GM21576 (cell line): ENCODE data around the gene UTP14A.
A peak's percentile ranks its signal among the peaks of the same experiment; 100 is the strongest.
"Not testable (repeated sequence)": the region's sequence is repeated elsewhere in the genome, so short reads cannot be mapped to it uniquely, and the experiment has no call there.

ENCODE experiments used
- ATAC-seq: cut with Tn5 transposase; IDR thresholded peaks from one replicate; pipeline ENCODE4 v1.9.1; 2021; ENCODE audit warnings: mild to moderate bottlenecking, moderate library complexity; ENCODE audit not compliant: unreplicated experiment

UTP14A gene, protein sequence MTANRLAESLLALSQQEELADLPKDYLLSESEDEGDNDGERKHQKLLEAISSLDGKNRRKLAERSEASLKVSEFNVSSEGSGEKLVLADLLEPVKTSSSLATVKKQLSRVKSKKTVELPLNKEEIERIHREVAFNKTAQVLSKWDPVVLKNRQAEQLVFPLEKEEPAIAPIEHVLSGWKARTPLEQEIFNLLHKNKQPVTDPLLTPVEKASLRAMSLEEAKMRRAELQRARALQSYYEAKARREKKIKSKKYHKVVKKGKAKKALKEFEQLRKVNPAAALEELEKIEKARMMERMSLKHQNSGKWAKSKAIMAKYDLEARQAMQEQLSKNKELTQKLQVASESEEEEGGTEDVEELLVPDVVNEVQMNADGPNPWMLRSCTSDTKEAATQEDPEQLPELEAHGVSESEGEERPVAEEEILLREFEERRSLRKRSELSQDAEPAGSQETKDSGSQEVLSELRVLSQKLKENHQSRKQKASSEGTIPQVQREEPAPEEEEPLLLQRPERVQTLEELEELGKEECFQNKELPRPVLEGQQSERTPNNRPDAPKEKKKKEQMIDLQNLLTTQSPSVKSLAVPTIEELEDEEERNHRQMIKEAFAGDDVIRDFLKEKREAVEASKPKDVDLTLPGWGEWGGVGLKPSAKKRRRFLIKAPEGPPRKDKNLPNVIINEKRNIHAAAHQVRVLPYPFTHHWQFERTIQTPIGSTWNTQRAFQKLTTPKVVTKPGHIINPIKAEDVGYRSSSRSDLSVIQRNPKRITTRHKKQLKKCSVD

DNA sequence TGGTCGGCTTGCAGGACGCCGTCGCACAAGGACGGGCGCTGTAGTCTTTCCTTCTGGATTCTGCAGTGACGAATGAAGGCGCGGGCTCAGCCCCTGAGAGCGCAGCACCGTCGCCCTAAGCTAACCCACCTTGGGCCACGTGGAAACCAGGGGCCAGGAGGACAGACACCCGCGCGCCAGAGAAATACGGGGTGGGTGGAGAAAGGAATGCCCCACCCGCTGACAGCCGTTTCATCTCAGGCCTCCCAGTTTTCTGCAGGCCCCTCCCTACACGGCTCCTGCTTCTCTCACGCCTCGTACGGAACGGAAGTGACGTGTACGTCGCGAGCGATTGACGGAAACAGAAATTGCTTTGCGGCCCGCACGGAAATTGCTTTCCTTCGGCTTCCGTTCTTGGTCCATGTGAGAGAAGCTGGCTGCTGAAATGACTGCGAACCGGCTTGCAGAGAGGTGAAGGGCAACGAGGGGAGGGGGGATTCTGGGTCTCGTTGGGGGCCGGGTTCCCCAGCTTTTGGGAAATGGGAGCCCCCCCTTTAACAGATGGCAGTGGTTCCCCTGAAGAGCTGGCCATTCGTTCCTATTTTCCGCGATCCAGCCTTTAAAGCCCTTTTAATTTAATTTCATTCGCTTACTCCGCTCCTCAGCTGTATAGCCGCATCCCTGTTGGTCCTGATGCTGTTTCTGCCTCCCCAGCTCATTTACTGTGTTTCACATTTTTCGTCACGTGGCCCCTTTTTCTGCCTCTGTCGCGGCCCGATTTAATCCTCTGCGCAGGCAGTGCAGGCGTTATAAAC lies at the start of gene UTP14A:
UTP14A (plus strand) TSS at position 378 of the 794 bp plus-strand sequence; CDS start at position 425, 47 bp downstream.
- ATAC-seq = peak; percentile 98

DNA sequence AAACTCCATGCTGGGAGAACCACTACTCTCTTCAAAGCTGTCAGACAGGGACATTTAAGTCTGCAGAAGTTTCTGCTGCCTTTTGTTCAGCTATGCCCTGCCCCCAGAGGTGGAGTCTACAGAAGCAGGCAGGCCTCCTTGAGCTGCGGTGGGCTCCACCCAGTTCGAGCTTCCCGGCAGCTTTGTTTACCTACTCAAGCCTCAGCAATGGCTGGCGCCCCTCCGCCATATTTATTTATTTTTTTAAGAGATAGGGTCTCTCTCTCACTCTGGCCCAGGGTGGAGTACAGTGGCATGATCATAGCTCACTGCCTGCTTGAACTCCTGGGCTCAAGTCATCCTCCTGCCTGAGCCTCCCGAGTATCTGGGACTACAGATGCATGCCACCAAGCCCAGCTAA lies 46.8 kb upstream of the UTP14A start:
- not testable (repeated sequence) for ATAC-seq

DNA sequence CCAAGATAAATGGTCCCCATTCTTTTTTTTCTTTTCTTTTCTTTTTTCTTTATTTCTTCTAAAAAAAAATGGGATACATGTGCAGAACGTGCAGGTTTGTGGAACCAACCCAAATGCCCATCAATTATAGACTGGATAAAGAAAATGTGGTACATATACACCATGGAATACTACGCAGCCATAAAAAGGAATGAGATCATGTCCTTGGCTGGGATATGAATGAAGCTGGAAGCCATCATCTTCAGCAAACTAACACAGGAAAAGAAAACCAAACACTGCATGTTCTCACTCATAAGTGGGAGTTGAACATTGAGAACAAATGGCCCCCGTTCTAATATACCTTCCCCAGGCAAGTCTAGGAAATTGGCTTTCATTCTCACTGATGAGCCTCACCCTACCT lies 39.6 kb upstream of the UTP14A start:
- not testable (repeated sequence) for ATAC-seq

DNA sequence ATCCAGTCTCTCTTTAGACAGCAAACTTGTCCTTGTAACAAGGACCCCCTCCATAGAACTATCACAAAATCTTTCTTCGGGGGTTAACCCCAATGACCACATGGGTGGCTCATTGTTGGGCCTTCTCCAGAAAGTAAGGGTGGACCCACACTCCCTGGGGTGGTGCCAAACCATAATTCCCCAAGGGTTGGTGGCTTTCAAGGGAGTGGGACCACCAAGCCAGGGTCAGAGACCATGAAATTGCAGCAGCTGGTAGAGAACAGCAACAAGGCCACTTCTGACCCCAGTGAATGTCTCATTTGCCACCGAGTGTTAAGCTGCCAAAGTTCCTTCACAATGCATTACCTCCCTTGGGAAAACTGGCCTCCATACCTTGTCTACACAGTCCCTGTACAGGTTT lies 33.4 kb upstream of the UTP14A start:
- ATAC-seq = no peak

DNA sequence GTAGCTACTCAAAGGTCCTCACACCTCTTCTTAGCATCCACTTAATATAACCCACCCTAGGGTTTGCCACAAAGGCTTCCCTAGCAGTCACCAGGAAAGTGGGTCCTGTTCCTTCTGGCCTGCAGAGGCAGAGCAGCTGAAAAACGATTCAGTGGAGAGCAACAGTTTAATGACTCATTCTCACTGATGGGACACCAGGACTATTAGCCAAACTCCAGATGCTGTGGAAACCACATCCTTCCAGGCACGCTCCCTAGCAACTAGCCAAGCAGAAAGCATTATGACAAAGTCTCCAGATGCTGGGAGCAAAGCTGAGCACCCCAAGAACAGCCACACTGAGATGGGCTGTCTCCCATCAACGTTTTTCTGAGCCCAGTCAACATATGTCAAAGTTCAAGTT lies 30.3 kb upstream of the UTP14A start:
- ATAC-seq = no peak

DNA sequence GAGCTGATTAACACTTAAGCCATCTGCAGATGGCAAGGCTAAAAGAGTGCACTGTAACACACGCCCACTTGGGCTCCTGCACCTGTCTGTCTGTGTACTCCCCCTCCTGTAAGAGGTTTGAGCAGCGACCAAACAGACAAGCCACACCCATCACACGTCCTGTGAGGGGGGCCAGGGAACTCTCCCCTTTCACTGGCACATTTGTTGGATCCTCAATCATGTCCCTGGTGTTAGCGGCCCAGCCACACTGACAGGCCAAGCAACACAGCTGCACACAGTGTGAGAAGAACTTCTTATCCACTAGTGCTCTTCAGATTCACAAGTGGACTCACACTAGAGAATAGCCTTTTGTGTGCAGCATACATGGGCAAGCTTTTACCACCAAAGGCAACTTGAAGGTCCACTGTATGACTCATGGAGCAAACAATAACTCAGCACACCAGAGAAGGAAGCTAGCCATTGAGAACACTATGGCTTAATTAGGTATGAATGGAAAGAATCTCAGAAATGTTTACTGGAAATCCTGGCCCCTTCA lies 29.1 kb upstream of the UTP14A start:
- no peak for ATAC-seq

DNA sequence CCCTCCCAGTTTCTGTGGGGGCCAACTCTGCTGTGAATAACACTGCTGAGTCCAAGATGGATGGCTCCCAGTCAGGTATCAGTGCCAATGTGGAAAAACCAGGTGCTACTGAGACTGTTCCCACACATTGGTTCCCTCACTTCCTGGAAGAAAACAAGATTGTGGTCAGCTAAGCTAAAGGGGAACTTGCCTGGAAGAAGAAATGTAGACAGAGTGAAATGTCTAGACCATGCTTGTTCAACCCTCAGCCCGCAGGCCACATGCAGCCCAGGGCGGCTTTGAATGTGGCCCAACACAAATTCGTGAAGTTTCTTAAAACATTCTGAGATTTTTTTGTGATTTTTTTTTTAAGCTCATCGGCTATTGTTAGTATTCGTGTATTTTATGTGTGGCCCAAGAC lies 28.6 kb upstream of the UTP14A start:
- ATAC-seq = no peak

DNA sequence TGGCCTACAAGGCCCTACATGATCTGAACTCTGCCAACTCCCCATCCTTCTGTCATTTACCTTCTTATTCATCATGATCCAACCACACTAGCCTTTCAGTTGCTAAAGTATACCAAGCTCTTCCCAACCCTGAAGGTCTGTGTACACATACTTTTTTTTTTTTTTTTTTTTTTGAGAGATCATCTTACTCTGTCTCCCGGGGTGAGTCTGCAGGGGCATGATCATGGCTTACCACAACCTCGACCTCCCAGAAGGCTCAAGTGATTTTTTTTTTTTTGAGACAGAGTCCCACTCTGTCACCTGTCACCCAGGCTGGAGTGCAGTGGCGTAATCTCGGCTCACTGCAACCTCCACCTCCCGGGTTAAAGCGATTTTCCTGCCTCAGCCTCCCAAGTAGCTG lies 5.9 kb upstream of the UTP14A start:
- ATAC-seq = no peak

DNA sequence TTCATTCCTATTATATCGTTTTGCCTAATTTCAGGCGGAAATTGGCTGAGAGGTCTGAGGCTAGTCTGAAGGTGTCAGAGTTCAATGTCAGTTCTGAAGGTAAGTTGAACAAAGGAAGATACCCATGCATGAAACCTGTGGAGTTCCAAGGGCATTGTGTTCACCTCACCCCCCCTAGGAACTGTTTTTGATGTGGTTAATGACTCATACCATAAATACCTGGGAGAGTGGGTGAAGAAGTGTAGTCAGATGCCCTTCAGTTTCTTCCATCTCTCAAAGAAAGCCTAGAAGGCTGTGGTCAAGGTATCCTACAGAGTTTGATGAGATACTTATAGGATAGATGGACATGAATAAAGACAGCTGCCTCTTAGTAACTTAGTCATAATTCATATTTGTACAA lies 2.7 kb downstream of the UTP14A start:
- ATAC-seq = no peak

DNA sequence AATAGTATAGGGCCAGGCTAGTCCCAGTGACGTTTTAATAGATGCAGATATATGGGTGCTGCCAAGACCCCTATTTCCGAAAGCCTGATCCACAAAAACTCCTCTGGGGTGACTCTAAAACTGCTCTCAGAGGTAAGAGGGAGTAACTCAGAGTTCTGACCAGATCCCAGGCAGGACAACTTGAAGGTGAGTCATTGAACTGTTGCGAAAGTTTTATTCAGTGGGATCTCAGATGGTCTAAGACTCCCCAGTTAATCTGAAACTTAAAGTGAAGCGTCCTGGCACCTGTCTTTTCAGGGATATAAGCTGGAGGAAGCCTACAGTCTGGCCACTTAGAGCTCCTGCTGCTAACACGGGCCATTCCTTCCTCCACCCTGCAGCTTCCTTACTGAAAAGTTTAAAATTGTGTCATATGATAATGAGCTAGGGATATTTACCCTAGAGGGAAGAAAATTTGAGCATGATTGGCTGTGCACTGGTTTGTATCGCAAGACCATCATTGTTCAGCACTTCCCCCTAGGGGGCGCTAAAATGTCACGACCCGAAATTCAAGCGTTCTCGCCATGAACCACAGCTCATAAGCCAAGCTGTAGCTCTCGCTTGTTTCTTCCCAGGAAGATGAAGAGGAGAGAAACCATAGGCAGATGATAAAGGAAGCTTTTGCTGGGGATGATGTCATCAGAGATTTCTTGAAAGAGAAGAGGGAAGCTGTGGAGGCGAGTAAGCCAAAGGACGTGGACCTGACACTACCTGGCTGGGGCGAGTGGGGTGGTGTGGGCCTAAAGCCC lies 19.5 kb downstream of the UTP14A start:
- no peak for ATAC-seq

DNA sequence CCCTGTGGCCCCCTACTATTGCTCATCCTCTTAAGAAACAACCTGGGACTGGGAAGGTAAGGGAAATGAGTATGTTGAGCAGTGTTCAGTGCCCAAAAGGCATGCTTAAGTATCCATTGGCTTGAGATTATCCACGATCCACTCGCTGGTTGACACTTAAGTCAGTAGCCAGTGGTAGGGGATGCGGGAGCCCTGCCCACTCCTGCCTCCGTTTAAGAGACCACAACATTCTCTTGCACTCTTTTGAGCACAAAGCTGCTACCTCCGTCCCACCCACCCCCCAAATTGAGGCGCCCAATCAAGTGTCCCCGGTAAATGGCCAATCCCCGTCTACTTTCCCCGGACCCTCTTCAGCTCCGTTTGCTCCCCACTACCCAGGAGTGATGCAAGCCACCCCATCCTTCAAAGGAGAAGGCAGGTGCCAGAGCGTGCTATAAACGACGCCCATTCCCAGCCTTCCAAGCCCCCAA lies 25.0 kb downstream of the UTP14A start:
- ATAC-seq = no peak

DNA sequence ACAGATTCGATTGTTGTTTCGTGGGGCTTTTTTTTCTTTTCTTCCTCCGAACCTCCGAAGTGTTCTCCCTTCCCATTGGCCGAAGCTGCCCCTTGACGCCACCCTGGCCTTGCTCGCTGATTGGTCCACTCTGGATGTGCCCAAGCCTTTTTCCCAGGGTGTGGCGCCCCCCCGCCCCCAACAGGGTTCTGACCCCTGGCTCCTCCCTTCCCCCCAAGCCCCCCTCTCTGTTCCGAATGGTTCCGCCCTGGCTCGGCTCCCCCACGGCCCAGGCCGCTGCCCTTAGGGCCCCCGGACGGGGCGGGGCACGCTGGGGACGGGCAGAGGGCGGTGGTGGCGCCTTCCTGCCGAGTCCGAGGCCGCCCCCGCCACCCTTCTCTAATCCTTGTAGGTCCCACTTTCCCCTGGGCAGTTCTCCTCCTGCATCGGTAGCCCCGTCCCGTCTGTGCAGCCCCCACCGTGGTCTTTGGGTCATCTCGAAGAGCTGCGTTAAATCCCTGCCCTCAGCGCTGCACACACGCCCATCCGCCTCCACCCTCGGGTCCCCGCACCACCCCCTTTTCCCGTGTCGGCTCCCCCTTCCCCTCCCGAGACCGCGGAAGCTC lies 25.5 kb downstream of the UTP14A start:
- peak; percentile 74 for ATAC-seq

DNA sequence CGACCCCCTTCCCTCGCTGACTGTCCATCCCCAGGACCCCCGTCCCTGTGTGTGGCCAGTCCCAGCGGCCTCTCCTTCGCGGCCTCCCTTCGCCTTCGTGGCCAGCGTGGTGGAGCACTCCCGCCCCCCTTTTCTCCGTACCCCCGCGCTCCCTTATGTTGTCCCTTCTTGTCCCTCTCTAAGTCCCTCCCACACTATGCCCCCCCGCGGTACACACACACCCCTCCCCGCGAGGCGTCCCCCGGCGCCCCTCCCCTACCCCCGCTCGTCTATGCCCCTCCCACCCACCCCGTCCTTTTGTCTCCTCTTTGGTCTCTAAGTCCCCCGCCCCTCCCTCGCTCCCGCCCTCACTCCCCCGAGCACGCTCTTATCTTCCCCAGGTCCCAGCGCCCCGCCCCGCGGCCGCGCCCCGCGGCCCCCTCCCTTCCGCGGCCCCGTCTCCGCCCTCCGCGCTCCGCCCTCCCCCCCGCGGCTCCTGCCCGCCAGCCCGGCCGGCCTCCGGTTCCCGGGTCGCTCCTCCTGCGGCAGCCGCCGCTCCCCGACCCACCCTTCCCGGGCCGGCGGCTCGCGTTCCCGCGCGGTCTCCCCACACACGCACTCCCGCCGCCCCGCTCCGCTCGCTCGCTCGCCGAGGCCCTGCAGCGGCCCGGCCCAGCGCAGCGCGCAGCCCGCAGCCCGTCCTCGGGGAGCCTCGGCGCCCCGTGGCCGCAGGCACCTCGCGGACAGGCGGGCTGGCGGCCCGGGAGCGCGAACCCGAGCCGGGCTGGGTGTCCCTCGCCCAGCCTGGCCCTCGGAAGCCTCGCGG lies 26.3 kb downstream of the UTP14A start:
- no peak for ATAC-seq

DNA sequence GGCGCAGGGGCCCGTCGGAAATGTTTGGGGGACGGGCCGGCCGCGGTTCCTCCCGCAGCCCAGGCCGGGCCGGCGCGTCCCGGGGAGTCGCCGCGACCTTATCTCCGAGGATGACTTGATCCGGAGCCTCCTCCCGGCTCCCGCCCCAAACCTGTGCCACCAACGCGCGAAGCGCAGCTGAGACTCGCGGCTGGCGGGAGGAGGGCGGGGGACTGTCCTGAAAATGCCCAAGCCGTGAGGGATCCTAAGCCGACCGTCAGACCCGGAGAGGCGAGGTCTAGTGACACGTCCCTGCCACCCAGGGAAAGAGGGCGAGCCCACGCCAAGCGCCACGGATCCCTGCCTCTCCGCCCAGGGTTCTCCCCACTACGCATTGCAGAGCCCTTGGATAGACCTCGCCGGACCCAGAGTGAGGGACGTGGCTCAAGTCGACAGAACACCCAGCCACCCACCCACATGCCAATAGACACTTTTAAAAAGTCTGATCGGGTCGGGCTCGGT lies 26.9 kb downstream of the UTP14A start:
- ATAC-seq = no peak

DNA sequence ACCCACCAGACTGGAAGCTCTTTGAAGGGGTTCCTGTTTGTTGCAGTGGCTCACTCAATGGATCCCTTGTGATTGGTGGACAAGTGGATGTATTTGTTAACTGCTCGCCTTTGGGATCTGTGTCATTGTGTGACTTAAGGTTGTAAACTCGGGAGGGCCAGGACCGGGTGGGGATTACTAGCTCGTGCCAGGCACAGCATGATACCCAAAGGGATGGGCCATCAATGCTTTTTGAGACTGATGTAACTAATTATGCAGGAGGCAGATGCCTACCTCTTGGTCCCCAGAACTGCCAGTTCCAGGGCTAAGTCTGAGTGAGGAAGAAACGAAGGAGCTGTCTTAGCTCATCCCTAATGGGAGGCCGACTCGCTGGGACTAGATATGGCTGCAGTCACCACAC lies 27.7 kb downstream of the UTP14A start:
- ATAC-seq = no peak

DNA sequence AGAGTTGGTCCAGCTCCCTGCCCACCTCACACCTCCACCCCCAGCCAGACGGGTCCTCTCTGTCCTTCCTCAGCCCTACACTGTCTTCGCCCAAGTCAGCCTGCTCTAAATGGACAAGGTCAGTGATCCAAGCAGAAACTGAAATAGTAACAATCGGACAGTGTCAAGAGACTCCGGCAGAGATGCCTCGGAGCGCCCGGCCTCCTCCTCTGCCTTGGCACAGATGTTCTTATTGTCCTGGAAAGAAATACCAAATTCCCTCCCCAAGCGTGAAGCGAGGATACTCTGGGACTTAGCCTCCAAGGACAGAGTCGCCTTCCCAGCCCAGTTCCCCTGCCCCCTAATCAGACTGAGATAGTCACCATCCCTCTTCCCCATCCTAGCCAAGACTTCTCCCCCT lies 28.5 kb downstream of the UTP14A start:
- ATAC-seq = no peak

DNA sequence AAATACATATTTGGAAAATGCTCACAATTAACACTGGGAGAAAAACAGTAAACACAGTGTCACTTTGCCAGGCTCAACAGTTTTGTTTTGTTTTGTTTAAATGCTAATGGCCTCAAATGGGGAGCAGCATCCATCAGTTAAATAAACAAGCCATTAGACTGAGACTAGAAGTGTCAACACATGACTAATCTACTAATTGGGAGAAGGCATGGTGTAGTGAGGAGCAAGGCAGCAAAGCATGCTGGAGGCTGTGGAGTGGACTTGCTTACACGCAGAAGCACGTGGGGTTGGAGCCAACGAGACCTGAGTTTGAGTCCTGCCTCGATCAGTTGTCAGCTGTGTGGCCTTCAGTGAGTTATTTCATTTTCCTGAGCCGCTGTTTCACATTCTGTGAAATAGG lies 29.0 kb downstream of the UTP14A start:
- no peak for ATAC-seq

DNA sequence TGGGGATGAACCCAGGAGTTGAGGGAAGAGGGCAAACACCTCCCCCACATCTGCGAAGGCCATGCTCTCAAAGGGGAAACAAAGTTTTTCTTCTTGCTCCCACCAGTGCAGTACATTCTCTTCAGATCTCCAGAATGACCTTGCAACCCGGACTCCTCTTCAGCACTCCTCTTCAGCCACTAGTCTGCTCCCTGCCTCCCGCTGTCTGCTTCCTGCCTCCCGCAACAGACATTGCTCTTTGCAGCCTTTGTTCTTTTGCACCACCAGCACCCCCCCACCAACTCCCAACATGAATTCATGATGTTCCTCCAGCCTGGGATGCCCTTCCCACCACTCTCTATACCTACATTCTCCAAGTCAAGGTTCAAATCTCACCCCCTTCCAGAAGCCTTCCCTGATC lies 32.1 kb downstream of the UTP14A start:
- ATAC-seq = no peak

DNA sequence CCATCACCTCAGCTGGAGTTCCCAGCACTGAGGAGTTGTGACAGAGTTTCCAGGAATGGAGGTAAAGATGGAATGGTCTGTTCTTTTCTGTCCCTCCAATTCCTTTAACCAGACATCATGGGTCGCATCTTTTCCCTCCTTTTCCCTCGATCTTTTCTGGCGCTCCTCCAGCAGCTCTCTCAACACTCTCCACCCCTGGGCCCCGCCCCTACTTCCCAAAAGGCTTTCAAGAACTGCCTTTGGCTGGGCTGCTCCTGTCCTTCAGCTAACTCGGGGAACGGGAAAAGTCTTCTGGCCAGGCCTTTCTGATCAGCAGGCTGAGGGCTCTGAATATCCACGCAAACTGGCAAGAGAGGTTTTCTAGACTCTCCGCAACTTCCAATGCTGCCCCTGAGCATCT lies 34.0 kb downstream of the UTP14A start:
- no peak for ATAC-seq
